ENCODE measurements around the gene ENO3. TPM values are rescaled to one million over a fixed set of nuclear protein-coding genes. Genes with fewer than 3 reads are reported as not detected.

Gene ENO3
- total and polyA plus RNA-seq, 2 experiments from 2014 or later = 18.7 to 30.2 TPM

GRCh38 chr17:4935650-4936049 is 15.3 kb upstream of the ENO3 start:
- H2AFZ ChIP-seq = no peak overlapping the region
- TF ChIP-seq EZH2phosphoT487 (IDR thresholded peaks at IDR 0.05; ENCODE audit: low read depth, severe bottlenecking, unreplicated experiment) = no peak
- no peak overlapping the region for H3K4me3 ChIP-seq

GRCh38 chr17:4936436-4936835 is 14.5 kb upstream of the ENO3 start:
- no peak for TF ChIP-seq EZH2phosphoT487 (IDR thresholded peaks at IDR 0.05; ENCODE audit: low read depth, severe bottlenecking, unreplicated experiment)
- no peak for TF ChIP-seq EZH2 (IDR thresholded peaks at IDR 0.05; ENCODE audit: borderline replicate concordance)
- no peak for TF ChIP-seq CTCF (IDR thresholded peaks at IDR 0.05; ENCODE audit: poor library complexity)
- Histone ChIP-seq H4K20me1 (ENCODE audit: insufficient read depth, poor library complexity, severe bottlenecking) (no peaks in the 10 kb centered on the region), H3K4me3 (no peak overlapping the region), H3K27ac (no peak overlapping the region), H3K4me2 (no peak overlapping the region), H3K27me3 (no peaks in the 10 kb centered on the region), H3K4me1 (ENCODE audit: insufficient read depth) (peaks cover 17% of the 10 kb centered on the region), H3K79me2 (peaks cover 30% of the 10 kb centered on the region), H3K9me3 (ENCODE audit: low read depth) (no peaks in the 10 kb centered on the region), H3K36me3 (replicated peaks; ENCODE audit: insufficient read depth, low read depth) (no peaks in the 10 kb centered on the region), H2AFZ (no peak overlapping the region), H3K9me2 (replicated peaks; ENCODE audit: insufficient read depth) (no peaks in the 10 kb centered on the region)
- 100% methylated on average over 3 of the region's 3 CpGs for WGBS (ENCODE audit: low lambda C conversion rate, missing lambda C conversion rate)
- DNase-seq (ENCODE audit: low spot score) = no peak

More at GRCh38 chr17:4935650-4936049, 15.3 kb upstream of the ENO3 start:
- Histone ChIP-seq H3K9me2 (replicated peaks; ENCODE audit: insufficient read depth) (no peaks in the 10 kb centered on the region), H3K79me2 (peaks cover 22% of the 10 kb centered on the region), H3K4me1 (ENCODE audit: insufficient read depth) (peaks cover 12% of the 10 kb centered on the region), H3K27me3 (no peaks in the 10 kb centered on the region), H3K4me2 (no peak overlapping the region), H4K20me1 (ENCODE audit: insufficient read depth, poor library complexity, severe bottlenecking) (no peaks in the 10 kb centered on the region), H3K9me3 (ENCODE audit: low read depth) (no peaks in the 10 kb centered on the region), H3K36me3 (replicated peaks; ENCODE audit: insufficient read depth, low read depth) (no peaks in the 10 kb centered on the region), H3K27ac (no peak overlapping the region)
- no peak for DNase-seq (ENCODE audit: low spot score)

GRCh38 chr17:4937553-4937952 is 13.4 kb upstream of the ENO3 start:
- TF ChIP-seq EZH2phosphoT487 (IDR thresholded peaks at IDR 0.05; ENCODE audit: low read depth, severe bottlenecking, unreplicated experiment) (no peak), EZH2 (IDR thresholded peaks at IDR 0.05; ENCODE audit: borderline replicate concordance) (no peak), CTCF (IDR thresholded peaks at IDR 0.05; ENCODE audit: poor library complexity) (no peak)
- Histone ChIP-seq H3K9me2 (replicated peaks; ENCODE audit: insufficient read depth) (no peaks in the 10 kb centered on the region), H3K4me2 (no peak overlapping the region), H3K9me3 (ENCODE audit: low read depth) (no peaks in the 10 kb centered on the region), H3K27me3 (no peaks in the 10 kb centered on the region), H3K4me1 (ENCODE audit: insufficient read depth) (peaks cover 23% of the 10 kb centered on the region), H3K27ac (no peak overlapping the region), H3K4me3 (no peak overlapping the region), H3K36me3 (replicated peaks; ENCODE audit: insufficient read depth, low read depth) (no peaks in the 10 kb centered on the region), H3K79me2 (peaks cover 41% of the 10 kb centered on the region), H4K20me1 (ENCODE audit: insufficient read depth, poor library complexity, severe bottlenecking) (no peaks in the 10 kb centered on the region), H2AFZ (no peak overlapping the region)
- no peak for DNase-seq (ENCODE audit: low spot score)
- WGBS (ENCODE audit: low lambda C conversion rate, missing lambda C conversion rate) = 90% methylated on average over 16 of the region's 16 CpGs

- Histone ChIP-seq H3K36me3 (replicated peaks; ENCODE audit: insufficient read depth, low read depth) (no peaks in the 10 kb centered on the region), H3K27ac (no peak overlapping the region), H4K20me1 (ENCODE audit: insufficient read depth, poor library complexity, severe bottlenecking) (no peaks in the 10 kb centered on the region), H3K4me2 (peak overlapping the region; percentile 94), H3K9me2 (replicated peaks; ENCODE audit: insufficient read depth) (no peaks in the 10 kb centered on the region), H2AFZ (no peak overlapping the region), H3K27me3 (no peaks in the 10 kb centered on the region), H3K79me2 (peaks cover 41% of the 10 kb centered on the region), H3K4me1 (ENCODE audit: insufficient read depth) (peaks cover 23% of the 10 kb centered on the region), H3K9me3 (ENCODE audit: low read depth) (no peaks in the 10 kb centered on the region), H3K4me3 (no peak overlapping the region)
- no peak for DNase-seq (ENCODE audit: low spot score)
- WGBS (ENCODE audit: low lambda C conversion rate, missing lambda C conversion rate) = 94% methylated on average over 11 of the region's 11 CpGs
- TF ChIP-seq EZH2 (IDR thresholded peaks at IDR 0.05; ENCODE audit: borderline replicate concordance) = no peak
- TF ChIP-seq CTCF (IDR thresholded peaks at IDR 0.05; ENCODE audit: poor library complexity) = no peak
- TF ChIP-seq EZH2phosphoT487 (IDR thresholded peaks at IDR 0.05; ENCODE audit: low read depth, severe bottlenecking, unreplicated experiment) = no peak
Observed at GRCh38 chr17:4938069-4938491, 12.8 kb upstream of the ENO3 start.
